Loucy (cell line): Measurements from ENCODE around the gene VSTM2L.

Experiments
- H2AFZ ChIP-seq: fragments of 200-600 bp; sonication (generic); 2 replicates; pipeline ENCODE4 v1.6.0; 2016; ENCODE audit warnings: antibody characterized with exemption, mild to moderate bottlenecking, low read length, moderate library complexity
- H3F3A ChIP-seq: fragments of 200-600 bp; 2 replicates; pipeline ENCODE4 v1.6.0; 2016; ENCODE audit warnings: antibody characterized with exemption, low read depth, mild to moderate bottlenecking
- H3K27me3 ChIP-seq: fragments of 200-600 bp; sonication (generic); 2 replicates; pipeline ENCODE4 v1.6.1; 2014; ENCODE audit warnings: low read length, mild to moderate bottlenecking; ENCODE audit not compliant: insufficient read depth, poor library complexity, severe bottlenecking
- H3K36me3 ChIP-seq: fragments of 200-600 bp; sonication (generic); 2 replicates; pipeline ENCODE4 v1.6.1; 2016; ENCODE audit warnings: low read length; ENCODE audit not compliant: insufficient read depth
- H3K4me1 ChIP-seq: fragments of 200-600 bp; sonication (generic); 2 replicates; pipeline ENCODE4 v1.5.1; 2014; ENCODE audit warnings: low read length, mild to moderate bottlenecking; ENCODE audit not compliant: insufficient read depth, poor library complexity, severe bottlenecking
- H3K4me2 ChIP-seq: fragments of 200-600 bp; sonication (generic); 2 replicates; pipeline ENCODE4 v1.6.0; 2014; ENCODE audit warnings: antibody characterized with exemption, low read length, low read depth, mild to moderate bottlenecking; ENCODE audit not compliant: poor library complexity, severe bottlenecking
- H3K4me3 ChIP-seq: fragments of 200-600 bp; sonication (generic); 2 replicates; pipeline ENCODE4 v1.5.1; 2014; ENCODE audit warnings: low read length, mild to moderate bottlenecking, mixed read lengths; ENCODE audit not compliant: poor library complexity, severe bottlenecking
- H3K79me2 ChIP-seq: fragments of 200-600 bp; sonication (generic); 2 replicates; pipeline ENCODE4 v1.6.1; 2014; ENCODE audit warnings: low read length; ENCODE audit not compliant: insufficient read depth
- H3K9ac ChIP-seq: fragments of 200-600 bp; sonication (generic); 2 replicates; pipeline ENCODE4 v1.6.0; 2014; ENCODE audit warnings: mild to moderate bottlenecking, low read depth, low read length, moderate library complexity; ENCODE audit not compliant: poor library complexity, severe bottlenecking
- H3K9me2 ChIP-seq: fragments of 200-600 bp; sonication (generic); replicated peaks from 2 replicates; pipeline ENCODE4 v1.6.1; 2016; ENCODE audit warnings: low read depth, low read length, mixed read lengths
- H3K9me3 ChIP-seq: fragments of 200-600 bp; sonication (generic); 2 replicates; pipeline ENCODE4 v1.6.1; 2014; ENCODE audit warnings: mild to moderate bottlenecking, antibody characterized with exemption, low read length, low read depth; ENCODE audit not compliant: insufficient read depth
- H4K20me1 ChIP-seq: fragments of 200-600 bp; sonication (generic); 2 replicates; pipeline ENCODE4 v1.6.0; 2014; ENCODE audit warnings: antibody characterized with exemption, low read length, mild to moderate bottlenecking; ENCODE audit not compliant: insufficient read depth, poor library complexity, severe bottlenecking
- EZH2phosphoT487 ChIP-seq: fragments of 200-600 bp; IDR thresholded peaks from 2 replicates; pipeline ENCODE4 v1.6.1; 2018; ENCODE audit warnings: antibody characterized with exemption, mild to moderate bottlenecking, moderate library complexity, borderline replicate concordance
- TF ChIP-seq, protein P1 (sequence below): fragments of 200-600 bp; sonication (generic); conservative IDR thresholded peaks from 2 replicates; pipeline ENCODE4 v1.5.1; 2014; ENCODE audit warnings: mild to moderate bottlenecking, antibody characterized with exemption, low read length

The VSTM2L gene

DNA sequence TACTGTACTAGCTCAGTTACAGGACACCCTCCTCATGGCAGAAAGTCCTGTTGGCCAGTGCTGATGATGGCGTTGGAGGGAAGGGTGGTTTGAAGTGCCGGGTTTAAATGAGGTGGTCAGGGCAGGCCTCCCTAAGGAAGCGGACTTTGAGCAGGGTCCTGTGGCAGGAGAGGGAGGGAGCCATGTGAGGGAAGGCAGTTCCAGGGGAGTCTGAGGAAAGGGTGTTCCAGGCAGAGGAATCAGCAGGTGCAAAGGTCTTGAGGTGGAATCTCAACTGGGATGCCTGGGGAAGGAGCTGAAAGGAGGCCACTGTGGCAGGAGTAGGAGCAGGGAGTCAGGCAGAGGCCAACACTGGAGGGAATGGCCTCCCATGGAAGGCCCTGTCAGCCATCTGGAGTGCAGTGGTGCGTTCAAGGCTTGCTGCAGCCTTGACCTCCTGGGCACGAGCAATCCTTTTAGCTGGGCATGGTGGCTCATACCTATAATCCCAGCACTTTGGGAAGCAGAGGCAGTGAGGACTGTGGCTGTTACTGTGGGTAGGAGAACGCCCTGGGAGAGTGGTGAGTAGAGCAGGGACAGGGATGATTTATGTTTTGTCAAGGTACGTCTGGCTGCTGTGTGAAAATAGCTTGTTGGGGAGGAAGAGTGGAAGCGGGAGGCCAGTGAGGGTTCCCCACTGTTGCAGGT lies 26.2 kb downstream of the VSTM2L start:
- no peaks in the 10 kb centered on the region for H3K4me1 ChIP-seq
- H3K9me2 ChIP-seq: no peaks in the 10 kb centered on the region
- H3F3A ChIP-seq: no peaks in the 10 kb centered on the region
- no peaks in the 10 kb centered on the region for H4K20me1 ChIP-seq
- H3K9me3 ChIP-seq: no peaks in the 10 kb centered on the region
- no peak overlapping the region for H3K4me3 ChIP-seq
- H3K36me3 ChIP-seq: no peaks in the 10 kb centered on the region
- no peak overlapping the region for H3K4me2 ChIP-seq
- H3K9ac ChIP-seq: no peak overlapping the region
- TF ChIP-seq EZH2phosphoT487: no peak
- TF ChIP-seq, protein P1, sequence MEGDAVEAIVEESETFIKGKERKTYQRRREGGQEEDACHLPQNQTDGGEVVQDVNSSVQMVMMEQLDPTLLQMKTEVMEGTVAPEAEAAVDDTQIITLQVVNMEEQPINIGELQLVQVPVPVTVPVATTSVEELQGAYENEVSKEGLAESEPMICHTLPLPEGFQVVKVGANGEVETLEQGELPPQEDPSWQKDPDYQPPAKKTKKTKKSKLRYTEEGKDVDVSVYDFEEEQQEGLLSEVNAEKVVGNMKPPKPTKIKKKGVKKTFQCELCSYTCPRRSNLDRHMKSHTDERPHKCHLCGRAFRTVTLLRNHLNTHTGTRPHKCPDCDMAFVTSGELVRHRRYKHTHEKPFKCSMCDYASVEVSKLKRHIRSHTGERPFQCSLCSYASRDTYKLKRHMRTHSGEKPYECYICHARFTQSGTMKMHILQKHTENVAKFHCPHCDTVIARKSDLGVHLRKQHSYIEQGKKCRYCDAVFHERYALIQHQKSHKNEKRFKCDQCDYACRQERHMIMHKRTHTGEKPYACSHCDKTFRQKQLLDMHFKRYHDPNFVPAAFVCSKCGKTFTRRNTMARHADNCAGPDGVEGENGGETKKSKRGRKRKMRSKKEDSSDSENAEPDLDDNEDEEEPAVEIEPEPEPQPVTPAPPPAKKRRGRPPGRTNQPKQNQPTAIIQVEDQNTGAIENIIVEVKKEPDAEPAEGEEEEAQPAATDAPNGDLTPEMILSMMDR: no peak
- H3K27me3 ChIP-seq: no peaks in the 10 kb centered on the region
- no peaks in the 10 kb centered on the region for H3K79me2 ChIP-seq
- no peak overlapping the region for H2AFZ ChIP-seq

DNA sequence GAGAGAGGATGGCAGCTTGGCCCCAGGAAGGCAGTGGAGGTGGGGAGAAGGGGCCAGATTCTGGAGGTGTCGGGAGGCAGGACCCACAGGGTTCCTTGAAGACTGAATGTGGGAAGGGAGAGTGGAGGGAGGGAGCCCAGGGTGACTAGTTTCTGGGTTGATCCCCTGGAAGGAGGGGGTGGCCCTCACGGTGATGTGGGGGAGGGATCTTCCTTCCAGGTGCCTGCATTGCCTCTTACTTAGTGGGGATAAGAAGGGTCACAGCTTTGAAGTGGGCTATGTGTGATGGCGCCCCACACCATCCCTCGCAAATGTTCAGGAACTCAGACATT lies 26.7 kb downstream of the VSTM2L start:
- no peak overlapping the region for H3K9ac ChIP-seq
- no peaks in the 10 kb centered on the region for H3K27me3 ChIP-seq
- no peaks in the 10 kb centered on the region for H4K20me1 ChIP-seq
- H3F3A ChIP-seq: no peaks in the 10 kb centered on the region
- no peaks in the 10 kb centered on the region for H3K4me1 ChIP-seq
- no peak overlapping the region for H2AFZ ChIP-seq
- no peaks in the 10 kb centered on the region for H3K9me2 ChIP-seq
- no peak overlapping the region for H3K4me2 ChIP-seq
- no peaks in the 10 kb centered on the region for H3K9me3 ChIP-seq
- H3K4me3 ChIP-seq: no peak overlapping the region
- no peaks in the 10 kb centered on the region for H3K36me3 ChIP-seq
- TF ChIP-seq EZH2phosphoT487: no peak
- TF ChIP-seq, protein P1: no peak
- no peaks in the 10 kb centered on the region for H3K79me2 ChIP-seq

DNA sequence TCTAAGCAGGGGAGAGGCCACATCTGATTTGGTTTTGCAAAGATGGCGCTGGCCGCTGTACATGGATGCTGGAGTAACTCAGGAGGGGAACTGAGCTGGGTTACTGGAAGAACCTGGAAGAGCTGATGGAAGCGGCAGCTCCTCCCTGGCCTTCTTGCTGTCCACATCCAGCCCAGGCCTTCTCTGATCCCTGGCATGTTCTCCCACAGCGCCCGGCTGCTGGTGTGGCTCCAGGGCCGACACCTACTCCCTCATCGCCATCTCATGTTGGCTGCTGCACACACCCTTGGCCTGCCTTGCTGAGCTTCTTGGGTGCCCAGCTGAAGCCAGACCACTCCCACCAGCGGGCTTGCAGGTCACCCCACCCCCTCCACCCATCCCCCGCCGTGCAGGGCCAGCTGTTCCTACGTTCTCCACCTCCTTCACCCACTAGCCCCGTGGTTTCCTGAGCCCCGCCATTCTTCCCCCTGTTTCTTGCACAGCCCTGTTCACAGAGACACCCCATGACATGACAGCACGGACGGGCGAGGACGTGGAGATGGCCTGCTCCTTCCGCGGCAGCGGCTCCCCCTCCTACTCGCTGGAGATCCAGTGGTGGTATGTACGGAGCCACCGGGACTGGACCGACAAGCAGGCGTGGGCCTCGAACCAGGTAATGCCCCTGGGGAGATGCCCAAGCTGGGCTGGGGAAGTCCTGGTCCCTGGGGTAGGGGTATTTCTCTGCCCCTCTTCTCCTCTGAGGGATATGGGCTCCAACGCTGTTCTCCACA lies 28.4 kb downstream of the VSTM2L start:
- Histone ChIP-seq H3K4me2 (no peak overlapping the region), H3K9me3 (no peaks in the 10 kb centered on the region), H3F3A (no peaks in the 10 kb centered on the region), H3K4me1 (no peaks in the 10 kb centered on the region), H3K36me3 (no peaks in the 10 kb centered on the region), H4K20me1 (no peaks in the 10 kb centered on the region), H3K9ac (no peak overlapping the region), H3K27me3 (no peaks in the 10 kb centered on the region), H3K79me2 (no peaks in the 10 kb centered on the region), H2AFZ (no peak overlapping the region), H3K4me3 (no peak overlapping the region), H3K9me2 (no peaks in the 10 kb centered on the region)
- TF ChIP-seq EZH2phosphoT487: no peak
- TF ChIP-seq, protein P1: no peak
